Caco-2 (cell line): ENCODE results near the gene TCIRG1. TPM values are rescaled to one million over a fixed set of nuclear protein-coding genes. Genes with fewer than 3 reads are reported as not detected.

Experiments used
- BruUV-seq: library from RNA; stranded (reverse); fragments of 400-500 nt; replicated peaks from 2 replicates; lab custom pipeline; 2021; lab: Mats Ljungman, UMichigan
- CTCF ChIA-PET: fragments of 300-600 bp; sonication (Branson Sonifier 250); formaldehyde crosslinking; loops from one replicate; lab custom pipeline; 2022; ENCODE audit warnings: antibody characterized with exemption; lab: Charles Lee
- POLR2A ChIA-PET: fragments of 300-600 bp; sonication (Branson Sonifier 250); formaldehyde crosslinking; loops from one replicate; lab custom pipeline; 2022; ENCODE audit warnings: antibody characterized with exemption; lab: Charles Lee
- DNase-seq, 2 experiments: peaks; one replicate each; pipeline versions ENCODE4 v3.0.0 to v3.0.0-alpha.2; 2020 to 2022
- H3K27me3 ChIP-seq: replicated peaks from 2 replicates; pipeline ENCODE4 v1.6.0; 2011; ENCODE audit warnings: low read length; ENCODE audit not compliant: control insufficient read depth, insufficient read depth
- H3K36me3 ChIP-seq: 2 replicates; pipeline ENCODE4 v1.5.1; 2011; ENCODE audit warnings: low read length; ENCODE audit not compliant: control insufficient read depth, insufficient read depth
- H3K4me1 ChIP-seq: fragments of 250-450 bp; sonication (Bioruptor Pico); 2 replicates; pipeline ENCODE4 v1.5.1; 2020; ENCODE audit warnings: mild to moderate bottlenecking
- H3K4me3 ChIP-seq: 2 replicates; pipeline ENCODE4 v1.5.1; 2011; ENCODE audit warnings: low read depth, mild to moderate bottlenecking, control low read depth, low read length
- H3K9me3 ChIP-seq: fragments of 250-450 bp; sonication (Bioruptor Pico); 2 replicates; pipeline ENCODE4 v1.5.1; 2020; ENCODE audit warnings: mild to moderate bottlenecking, moderate library complexity
- H3K27ac Mint-ChIP-seq: one replicate; pipeline ENCODE4 v1.8.0; 2022; ENCODE audit warnings: mixed read lengths; ENCODE audit not compliant: unreplicated experiment
- H3K27me3 Mint-ChIP-seq: one replicate; pipeline ENCODE4 v1.8.0; 2022; ENCODE audit warnings: mixed read lengths; ENCODE audit not compliant: insufficient read depth, unreplicated experiment
- H3K36me3 Mint-ChIP-seq: one replicate; pipeline ENCODE4 v1.8.0; 2022; ENCODE audit warnings: mild to moderate bottlenecking, mixed read lengths; ENCODE audit not compliant: insufficient read depth, unreplicated experiment
- H3K4me1 Mint-ChIP-seq: one replicate; pipeline ENCODE4 v1.8.0; 2022; ENCODE audit warnings: low read depth, mixed read lengths; ENCODE audit not compliant: unreplicated experiment
- H3K4me3 Mint-ChIP-seq: one replicate; pipeline ENCODE4 v1.8.0; 2022; ENCODE audit warnings: mild to moderate bottlenecking, moderate library complexity, mixed read lengths; ENCODE audit not compliant: unreplicated experiment
- H3K9me3 Mint-ChIP-seq: one replicate; pipeline ENCODE4 v1.8.0; 2022; ENCODE audit warnings: mixed read lengths; ENCODE audit not compliant: unreplicated experiment
- CTCF ChIP-seq, 2 experiments: fragments of 200-600 bp in 1 of 2; IDR thresholded peaks; 1 replicate in 1 of 2; 2 replicates in 1 of 2; pipeline versions ENCODE4 v1.5.1 to v1.8.0; 2011 to 2022; ENCODE audit warnings: antibody characterized with exemption in 1 of 2, control low read depth in 1 of 2, inconsistent platforms in 1 of 2, low read depth in 1 of 2, low read length in 1 of 2, mild to moderate bottlenecking in 1 of 2, moderate library complexity in 1 of 2; ENCODE audit not compliant: insufficient read depth in 1 of 2, severe bottlenecking in 1 of 2, unreplicated experiment in 1 of 2
- intact Hi-C: fragments of 100-400 bp; cut with micrococcal nuclease; formaldehyde crosslinking; loops from one replicate; pipeline ENCODE4 v1.10.0; 2022; ENCODE audit not compliant: unreplicated experiment
- total RNA-seq: library from RNA; stranded (reverse); gene quantifications from 2 replicates; pipeline ENCODE4 v1.2.3, GENCODE V29; 2022

Gene TCIRG1
- total RNA-seq, 1 experiment from 2014 or later, result 2.7 TPM

- intact Hi-C loops, result no loop called here
- Mint-ChIP-seq H3K4me1 (peaks cover 12% of the 10 kb centered on the region), H3K27ac (no peak overlapping the region), H3K9me3 (no peaks in the 10 kb centered on the region), H3K27me3 (no peaks in the 10 kb centered on the region), H3K4me3 (no peak overlapping the region), H3K36me3 (no peaks in the 10 kb centered on the region)
- Histone ChIP-seq H3K9me3 (no peaks in the 10 kb centered on the region), H3K4me3 (no peak overlapping the region), H3K4me1 (peaks cover 19% of the 10 kb centered on the region), H3K36me3 (no peaks in the 10 kb centered on the region), H3K27me3 (no peaks in the 10 kb centered on the region)
- no peak for DNase-seq
- BruUV-seq, result no TSS peak
- POLR2A ChIA-PET, result no interaction called here
- CTCF ChIA-PET, result no interaction called here
- no peak for TF ChIP-seq CTCF (IDR thresholded peaks at IDR 0.05; ENCODE audit: insufficient read depth in 1 of 2, low read depth in 1 of 2, low read length in 1 of 2, severe bottlenecking in 1 of 2, unreplicated experiment in 1 of 2)
These were observed 20.1 kb upstream of the TCIRG1 start for GRCh38 chr11:68018730-68019190.

- H3K36me3 Mint-ChIP-seq, result no peaks in the 10 kb centered on the region
- intact Hi-C loops, result no loop called here
- H3K4me1 ChIP-seq, result peaks cover 16% of the 10 kb centered on the region
These were observed 19.3 kb upstream of the TCIRG1 start for GRCh38 chr11:68019486-68019885.

GRCh38 chr11:68020575-68020974 lies 18.2 kb upstream of the TCIRG1 start:
- Mint-ChIP-seq H3K27ac (no peak overlapping the region), H3K9me3 (no peaks in the 10 kb centered on the region), H3K36me3 (no peaks in the 10 kb centered on the region), H3K27me3 (no peaks in the 10 kb centered on the region), H3K4me1 (peaks cover 12% of the 10 kb centered on the region), H3K4me3 (no peak overlapping the region)
- POLR2A ChIA-PET, result interaction anchor here (0.5 kb wide), 1 partner anchor 126 kb away, joined by 3 read pairs; no protein-coding TSS in a partner anchor
- H3K4me1 ChIP-seq, result peaks cover 16% of the 10 kb centered on the region
- H3K27me3 ChIP-seq, result no peaks in the 10 kb centered on the region
- no TSS peak for BruUV-seq
- CTCF ChIA-PET, result interaction anchor here (1.5 kb wide), 2 partner anchors 11 to 17 kb away, joined by 3 to 4 read pairs; partner anchors contain the start of gene ALDH3B1
- peak; percentile 42 for TF ChIP-seq CTCF (IDR thresholded peaks at IDR 0.05; ENCODE audit: insufficient read depth in 1 of 2, low read depth in 1 of 2, low read length in 1 of 2, severe bottlenecking in 1 of 2, unreplicated experiment in 1 of 2)
- no peaks in the 10 kb centered on the region for H3K36me3 ChIP-seq
- no peaks in the 10 kb centered on the region for H3K9me3 ChIP-seq
- intact Hi-C loops, result no loop called here
- DNase-seq, result peak in 1 of 2 experiments; percentile 57
- no peak overlapping the region for H3K4me3 ChIP-seq

More at GRCh38 chr11:68019486-68019885, 19.3 kb upstream of the TCIRG1 start:
- Mint-ChIP-seq H3K4me1 (peaks cover 12% of the 10 kb centered on the region), H3K9me3 (no peaks in the 10 kb centered on the region), H3K27ac (no peak overlapping the region), H3K27me3 (no peaks in the 10 kb centered on the region), H3K4me3 (no peak overlapping the region)
- POLR2A ChIA-PET, result no interaction called here
- TF ChIP-seq CTCF (IDR thresholded peaks at IDR 0.05; ENCODE audit: insufficient read depth in 1 of 2, low read depth in 1 of 2, low read length in 1 of 2, severe bottlenecking in 1 of 2, unreplicated experiment in 1 of 2), result no peak
- no peaks in the 10 kb centered on the region for H3K36me3 ChIP-seq
- no peaks in the 10 kb centered on the region for H3K9me3 ChIP-seq
- no peak overlapping the region for H3K4me3 ChIP-seq
- BruUV-seq, result no TSS peak
- DNase-seq, result no peak
- CTCF ChIA-PET, result interaction anchor here (1.5 kb wide), 1 partner anchor 10 kb away, joined by 4 read pairs; the partner anchor contains the start of gene ALDH3B1
- no peaks in the 10 kb centered on the region for H3K27me3 ChIP-seq
